Esophagus muscularis mucosa (tissue), 4 donors: Measurements from ENCODE around the gene PPRC1. TPM values are rescaled to one million over a fixed set of nuclear protein-coding genes. Genes with fewer than 3 reads are reported as not detected.

ENCODE experiments used
- DNase-seq: peaks from one replicate; pipeline ENCODE4 v3.0.0-alpha.2; 2017; ENCODE audit errors: extremely low spot score
- H3K27ac ChIP-seq, 4 donors: fragments of 200-600 bp; sonication (generic); replicated peaks in 1 of 4; 1 replicate in 3 of 4; 2 replicates in 1 of 4; pipeline ENCODE4 v1.5.1; 2016 to 2019; ENCODE audit warnings: mild to moderate bottlenecking in 1 of 4
- H3K27me3 ChIP-seq, 4 donors: fragments of 200-600 bp; sonication (generic); one replicate each; pipeline versions ENCODE4 v1.5.1 to v1.6.0; 2016 to 2019
- H3K36me3 ChIP-seq, 4 donors: fragments of 200-600 bp; sonication (generic); one replicate each; pipeline ENCODE4 v1.5.1; 2016 to 2019
- H3K4me1 ChIP-seq, 4 donors: fragments of 200-600 bp; sonication (generic); one replicate each; pipeline ENCODE4 v1.5.1; 2016 to 2019
- H3K4me3 ChIP-seq, 4 donors: fragments of 200-600 bp; sonication (generic); 1 replicate in 2 of 4; 2 replicates in 2 of 4; pipeline ENCODE4 v1.5.1; 2016 to 2019; ENCODE audit warnings: mild to moderate bottlenecking in 4 of 4, moderate library complexity in 1 of 4
- H3K9me3 ChIP-seq, 4 donors: fragments of 200-600 bp; sonication (generic); 1 replicate in 3 of 4; 2 replicates in 1 of 4; pipeline ENCODE4 v1.5.1; 2016 to 2019
- CTCF ChIP-seq, 3 experiments: fragments of 200-600 bp in 2 of 3; fragments of 450-650 bp in 1 of 3; sonication (generic) in 2 of 3; IDR thresholded peaks; one replicate each; pipeline ENCODE4 v1.5.1; 2017 to 2019; ENCODE audit warnings: antibody characterized with exemption in 3 of 3, mild to moderate bottlenecking in 2 of 3, moderate library complexity in 1 of 3
- EP300 ChIP-seq: sonication (generic); formaldehyde crosslinking; IDR thresholded peaks from one replicate; pipeline ENCODE4 v1.6.1; 2017; ENCODE audit warnings: antibody characterized with exemption
- POLR2A ChIP-seq: fragments of 450-650 bp; IDR thresholded peaks from one replicate; pipeline ENCODE4 v1.6.1; 2017; ENCODE audit warnings: antibody characterized with exemption, moderate library complexity, mild to moderate bottlenecking, low read depth
- POLR2AphosphoS5 ChIP-seq, 2 donors: sonication (generic); formaldehyde crosslinking; IDR thresholded peaks; one replicate each; pipeline ENCODE4 v1.6.1; 2017; ENCODE audit warnings: antibody characterized with exemption in 2 of 2
- WGBS: methylation state at CpG from one replicate; pipeline ENCODE4 v1.1.5; 2018; 5-methylcytosine and 5-hydroxymethylcytosine counted together
- intact Hi-C: fragments of 100-400 bp; cut with DNase I; formaldehyde crosslinking; loops from one replicate; pipeline ENCODE4 v1.15.1; 2023
- total RNA-seq, 4 donors: library from RNA; depleted of rRNA; stranded (reverse); fragments of >200 nt; gene quantifications; one replicate each; pipeline versions ENCODE4 v1.1.0 to v1.2.1, GENCODE V29; 2016

The PPRC1 gene
- total RNA-seq, 4 donors from 2014 or later = 10.8 to 49.5 (median 20.9) TPM

- H3K9me3 ChIP-seq = no peaks in the 10 kb centered on the region
- DNase-seq = no peak
- TF ChIP-seq POLR2A = no peak
- no peak for TF ChIP-seq EP300
- peak in 2 of 3 experiments; percentile 28 to 30 for TF ChIP-seq CTCF (IDR thresholded peaks at IDR 0.05)
- peak in 1 of 2 donors; percentile 9 for TF ChIP-seq POLR2AphosphoS5 (IDR thresholded peaks at IDR 0.05)
- H3K36me3 ChIP-seq = no peaks in the 10 kb centered on the region
- peak overlapping the region; percentile 99 for H3K27ac ChIP-seq
- peaks cover 40 to 49% (median 47%) of the 10 kb centered on the region in 4 donors for H3K4me1 ChIP-seq
- no peaks in the 10 kb centered on the region for H3K27me3 ChIP-seq
- intact Hi-C loops = no loop called here
- peak overlapping the region; percentile 71 to 99 (median 87) for H3K4me3 ChIP-seq
- WGBS = 27% methylated on average over 5 of the region's 6 CpGs
Observed at GRCh38 chr10:102121739-102122372, 11.0 kb upstream of the PPRC1 start.

GRCh38 chr10:102122450-102122849 is 10.4 kb upstream of the PPRC1 start:
- intact Hi-C loops = no loop called here

GRCh38 chr10:102123223-102123622 is 9.6 kb upstream of the PPRC1 start:
- Histone ChIP-seq H3K4me3 (no peak overlapping the region), H3K27ac (peak overlapping the region in 3 of 4 donors; percentile 99), H3K36me3 (no peaks in the 10 kb centered on the region), H3K4me1 (peaks cover 26 to 36% (median 33%) of the 10 kb centered on the region in 4 donors), H3K9me3 (no peaks in the 10 kb centered on the region), H3K27me3 (no peaks in the 10 kb centered on the region)
- TF ChIP-seq POLR2AphosphoS5 (IDR thresholded peaks at IDR 0.05) (no peak), POLR2A (no peak), CTCF (IDR thresholded peaks at IDR 0.05) (no peak), EP300 (no peak)
- 87% methylated on average over 3 of the region's 3 CpGs for WGBS
- intact Hi-C loops = no loop called here
- no peak for DNase-seq

More at GRCh38 chr10:102122450-102122849, 10.4 kb upstream of the PPRC1 start:
- Histone ChIP-seq H3K36me3 (no peaks in the 10 kb centered on the region), H3K4me1 (peaks cover 34 to 43% (median 41%) of the 10 kb centered on the region in 4 donors), H3K9me3 (no peaks in the 10 kb centered on the region), H3K4me3 (no peak overlapping the region), H3K27ac (peak overlapping the region; percentile 99), H3K27me3 (no peaks in the 10 kb centered on the region)
- DNase-seq = no peak
- TF ChIP-seq CTCF (IDR thresholded peaks at IDR 0.05) (no peak), POLR2AphosphoS5 (IDR thresholded peaks at IDR 0.05) (no peak), POLR2A (no peak)
- 100% methylated on average over 1 of the region's 1 CpG for WGBS

DNA sequence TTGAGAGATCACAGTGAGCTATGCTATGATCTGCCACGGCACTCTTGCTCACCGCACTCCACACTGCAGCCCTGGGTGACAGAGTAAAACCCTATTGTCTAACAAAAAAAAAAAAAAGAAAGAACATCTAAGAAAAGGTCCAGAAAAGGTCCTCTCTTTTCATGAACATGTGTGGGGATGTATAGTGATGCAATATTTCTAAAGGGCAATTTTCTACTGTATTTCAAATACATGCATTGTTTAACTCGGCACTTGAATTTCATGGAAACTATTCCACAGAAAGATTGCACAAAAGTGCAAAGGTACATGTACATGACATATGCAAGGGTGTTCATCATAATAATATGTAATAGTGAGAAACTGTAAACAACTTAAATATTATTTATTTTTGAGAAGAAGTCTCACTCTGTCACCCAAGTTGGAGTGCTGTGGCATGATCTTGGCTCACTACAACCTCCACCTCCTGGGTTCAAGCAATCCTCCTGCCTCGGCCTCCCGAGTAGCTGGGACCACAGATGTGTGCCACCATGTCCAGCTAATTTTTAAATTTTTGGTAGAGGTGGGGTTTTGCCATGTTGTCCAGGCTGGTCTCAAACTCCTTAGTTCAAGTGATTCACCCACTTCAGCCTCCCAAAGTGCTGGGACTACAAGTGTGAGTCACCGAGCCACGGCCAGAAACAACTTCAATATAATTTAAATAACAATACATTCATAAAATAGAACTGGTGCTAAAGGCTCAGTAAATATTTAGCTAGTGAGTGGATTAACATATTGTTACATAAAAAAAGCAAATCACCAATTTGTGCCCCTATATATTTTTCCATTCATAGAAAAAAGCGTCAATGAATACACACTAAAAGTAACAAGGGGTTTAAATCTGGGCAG is 1.3 kb upstream of the PPRC1 start:
- H3K9me3 ChIP-seq = no peaks in the 10 kb centered on the region
- no peaks in the 10 kb centered on the region for H3K36me3 ChIP-seq
- 89% methylated on average over 8 of the region's 8 CpGs for WGBS
- no peak overlapping the region for H3K4me3 ChIP-seq
- H3K27ac ChIP-seq = peak overlapping the region in 1 of 4 donors; percentile 98
- H3K4me1 ChIP-seq = peaks cover 18 to 36% (median 30%) of the 10 kb centered on the region in 4 donors
- DNase-seq = no peak
- no peaks in the 10 kb centered on the region for H3K27me3 ChIP-seq
- TF ChIP-seq POLR2AphosphoS5 (IDR thresholded peaks at IDR 0.05) (no peak), EP300 (no peak), CTCF (IDR thresholded peaks at IDR 0.05) (no peak), POLR2A (no peak)
- intact Hi-C loops = no loop called here
